ENCODE data around the gene ERBIN.
"Not testable (repeated sequence)": the region's sequence is repeated elsewhere in the genome, so short reads cannot be mapped to it uniquely, and the experiment has no call there.

Gene ERBIN

DNA sequence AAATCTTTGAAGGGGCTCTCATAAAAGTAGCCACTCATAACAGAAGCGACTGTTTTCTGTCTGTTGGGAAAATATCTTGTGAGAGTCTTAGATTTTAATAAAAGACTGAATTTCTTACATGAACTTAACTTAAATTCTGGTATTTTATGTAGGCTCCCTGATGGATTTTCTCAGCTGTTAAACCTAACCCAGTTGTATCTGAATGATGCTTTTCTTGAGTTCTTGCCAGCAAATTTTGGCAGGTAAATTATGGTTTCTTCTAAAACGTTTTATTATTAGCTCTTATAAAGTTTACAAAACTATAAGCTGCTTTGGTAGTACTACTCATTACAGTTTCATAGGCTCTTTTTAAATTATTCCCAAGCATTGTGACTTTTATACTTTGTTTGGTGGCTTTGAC is 87.0 kb downstream of the ERBIN start:
- DNase-seq = no peak

GRCh38 chr5:66013906-66014305 is 87.5 kb downstream of the ERBIN start:
- DNase-seq = no peak

- DNase-seq = no peak
These were observed 89.0 kb downstream of the ERBIN start for GRCh38 chr5:66015196-66015960.

GRCh38 chr5:66021585-66021984 is 95.2 kb downstream of the ERBIN start:
- no peak for DNase-seq

DNA sequence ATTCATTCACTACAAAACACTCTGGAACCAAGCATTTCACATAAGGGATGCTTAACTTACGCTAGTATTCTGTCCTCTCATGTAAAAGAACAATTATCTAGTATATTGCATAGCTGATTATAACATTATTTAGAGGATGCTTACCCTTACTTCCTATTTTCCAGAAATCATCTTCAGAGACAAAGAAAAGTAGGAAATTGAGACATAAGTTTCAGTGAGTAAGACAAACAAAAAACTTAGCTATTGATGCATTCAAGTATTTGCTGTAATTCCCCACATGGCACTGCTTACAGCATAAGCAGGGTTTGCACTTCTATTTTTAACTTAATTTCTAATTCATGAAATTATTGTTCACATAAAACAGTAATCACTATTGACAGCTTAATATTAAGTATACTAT is 112.9 kb downstream of the ERBIN start:
- DNase-seq = no peak

DNA sequence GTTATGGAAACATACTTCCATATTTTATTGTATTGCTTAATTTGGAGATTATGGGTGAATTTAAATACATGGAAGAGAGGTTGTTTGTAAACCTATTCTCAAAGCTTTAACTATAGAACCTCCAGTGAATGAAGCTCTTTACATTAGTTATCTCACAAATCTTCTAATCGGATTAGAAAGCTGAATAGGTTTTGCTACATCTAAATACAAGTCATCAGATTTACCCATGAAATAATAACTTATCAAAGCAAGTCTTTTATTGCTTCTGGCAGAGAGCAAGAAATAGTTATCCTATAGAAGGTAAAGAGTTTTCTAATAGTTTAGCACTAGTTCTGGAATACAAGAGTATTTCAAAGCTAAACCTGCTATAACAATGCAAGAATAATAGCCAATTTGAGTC is 113.3 kb downstream of the ERBIN start:
- DNase-seq = no peak

GRCh38 chr5:66041627-66042026 is 115.3 kb downstream of the ERBIN start:
- DNase-seq = no peak

- DNase-seq = no peak
These were observed 130.9 kb downstream of the ERBIN start for GRCh38 chr5:66057239-66057638.

- DNase-seq = not testable (repeated sequence)
These were observed 134.9 kb downstream of the ERBIN start for GRCh38 chr5:66061320-66061719.

- DNase-seq = not testable (repeated sequence)
These were observed 136.7 kb downstream of the ERBIN start for GRCh38 chr5:66063061-66063460.

DNA sequence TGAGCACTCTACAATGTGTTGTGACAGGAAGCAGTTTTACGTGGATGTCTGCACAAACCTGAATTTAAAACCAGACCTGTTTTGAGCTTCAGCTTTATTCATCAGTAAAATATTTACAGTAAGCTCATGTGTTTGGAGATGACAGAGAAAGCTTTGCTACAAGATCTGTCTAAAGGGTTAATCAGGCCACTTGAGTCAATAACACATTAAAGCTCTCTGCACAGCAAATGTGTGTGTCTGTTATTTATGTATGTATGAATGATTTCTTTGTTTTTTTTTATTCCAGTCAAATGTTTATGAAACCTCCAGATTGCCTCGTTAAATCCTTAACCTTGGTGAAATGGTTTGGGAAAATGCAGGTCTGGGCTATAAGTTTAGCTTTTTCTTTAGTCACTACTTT is 140.5 kb downstream of the ERBIN start:
- no peak for DNase-seq

- no peak for DNase-seq
These were observed 145.7 kb downstream of the ERBIN start for GRCh38 chr5:66072031-66072430.

DNA sequence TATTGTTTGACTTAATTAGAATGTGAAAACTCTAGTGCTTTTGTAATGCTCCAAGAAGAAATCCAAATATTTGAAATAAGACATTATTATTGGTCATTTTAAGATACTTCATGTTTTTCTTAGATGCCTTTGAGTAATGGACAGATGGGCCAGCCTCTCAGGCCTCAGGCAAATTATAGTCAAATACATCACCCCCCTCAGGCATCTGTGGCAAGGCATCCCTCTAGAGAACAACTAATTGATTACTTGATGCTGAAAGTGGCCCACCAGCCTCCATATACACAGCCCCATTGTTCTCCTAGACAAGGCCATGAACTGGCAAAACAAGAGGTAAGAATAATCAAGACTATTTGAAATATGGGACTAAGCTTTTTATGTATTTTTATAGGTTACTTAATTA is 148.5 kb downstream of the ERBIN start:
- no peak for DNase-seq

DNA sequence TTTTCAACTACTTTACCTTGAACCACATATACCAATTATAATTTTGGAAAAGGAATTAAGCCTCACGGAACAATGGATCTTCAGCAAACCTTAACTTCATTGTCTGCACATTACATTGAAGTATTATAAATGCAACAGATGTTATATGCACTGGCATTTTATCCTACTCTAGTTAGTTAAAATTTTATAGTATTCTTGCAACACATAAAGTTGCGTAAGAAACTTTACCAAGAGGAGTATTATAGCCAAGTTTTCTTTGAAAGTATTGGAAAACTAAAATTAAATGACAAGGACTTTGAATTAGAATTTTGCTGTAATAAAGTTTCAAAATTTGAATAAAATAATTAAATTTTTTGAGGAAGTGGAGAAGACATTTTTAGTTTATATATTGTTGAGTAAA is 154.3 kb downstream of the ERBIN start:
- DNase-seq = no peak

DNA sequence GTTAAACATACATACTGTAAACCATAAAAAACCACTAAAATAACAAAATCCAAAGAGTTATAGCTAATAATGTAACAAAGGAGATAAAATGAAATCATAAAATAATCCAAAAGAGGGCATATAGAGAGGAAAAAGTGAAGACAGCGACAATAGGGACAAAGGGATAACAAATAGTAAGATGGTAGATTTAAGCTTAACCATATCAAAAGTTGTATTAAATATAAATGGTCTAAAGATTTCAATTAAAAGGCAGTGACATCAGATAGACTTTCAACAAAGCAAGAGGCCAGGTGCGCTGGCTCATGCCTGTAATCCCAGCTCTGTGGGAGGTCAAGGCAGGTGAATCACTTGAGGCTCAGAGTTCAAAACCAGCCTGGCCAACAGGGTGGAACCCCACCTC is 163.0 kb downstream of the ERBIN start:
- DNase-seq = no peak

GRCh38 chr5:66100851-66101250 is 174.5 kb downstream of the ERBIN start:
- no peak for DNase-seq

DNA sequence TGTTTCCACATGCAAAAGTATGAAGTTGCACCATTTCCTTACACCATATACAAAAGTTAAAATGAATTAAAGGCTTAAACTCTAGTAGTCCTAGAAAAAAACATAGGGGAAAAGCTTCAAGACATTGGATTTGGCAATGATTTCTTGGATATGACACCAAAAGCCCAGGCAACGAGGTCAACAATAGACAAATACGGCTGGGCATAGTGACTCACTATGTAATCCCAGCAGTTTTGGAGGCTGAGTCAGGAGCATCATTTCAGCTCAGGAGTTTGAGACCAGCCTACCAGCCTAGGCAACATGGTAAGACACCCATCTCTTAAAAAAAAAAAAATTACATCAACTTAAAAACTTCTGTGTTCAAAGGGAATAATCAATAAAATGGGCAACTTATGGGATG is 186.8 kb downstream of the ERBIN start:
- no peak for DNase-seq

- no peak for DNase-seq
These were observed 191.9 kb downstream of the ERBIN start for GRCh38 chr5:66118304-66118703.

- no peak for DNase-seq
These were observed 196.1 kb downstream of the ERBIN start for GRCh38 chr5:66122379-66123034.

DNA sequence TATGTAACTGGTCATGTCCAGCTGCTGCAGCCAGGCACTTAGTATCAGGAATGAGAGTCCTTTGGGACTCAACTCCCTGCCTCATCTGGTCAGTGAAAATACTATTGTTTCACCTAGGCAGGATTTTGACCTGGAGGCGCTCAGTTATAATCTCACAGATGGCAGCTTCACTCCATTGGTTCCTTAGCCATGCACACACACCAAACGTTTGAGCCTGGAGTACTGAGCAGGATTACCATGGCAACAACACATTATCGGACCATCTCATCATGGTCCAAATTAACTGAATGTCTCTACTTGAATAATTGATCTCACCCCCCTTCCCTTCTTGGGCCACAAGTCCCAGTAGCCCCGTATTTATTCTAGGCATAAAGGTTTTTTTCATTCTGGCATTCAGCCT is 202.8 kb downstream of the ERBIN start:
- no peak for DNase-seq

GRCh38 chr5:66130493-66130892 is 204.1 kb downstream of the ERBIN start:
- no peak for DNase-seq
